Loucy (cell line): Measurements from ENCODE around the gene BAIAP2L1.

ENCODE experiments used
- H2AFZ ChIP-seq: fragments of 200-600 bp; sonication (generic); 2 replicates; pipeline ENCODE4 v1.6.0; 2016; ENCODE audit warnings: antibody characterized with exemption, mild to moderate bottlenecking, low read length, moderate library complexity
- H3F3A ChIP-seq: fragments of 200-600 bp; 2 replicates; pipeline ENCODE4 v1.6.0; 2016; ENCODE audit warnings: antibody characterized with exemption, low read depth, mild to moderate bottlenecking
- H3K27me3 ChIP-seq: fragments of 200-600 bp; sonication (generic); 2 replicates; pipeline ENCODE4 v1.6.1; 2014; ENCODE audit warnings: low read length, mild to moderate bottlenecking; ENCODE audit not compliant: insufficient read depth, poor library complexity, severe bottlenecking
- H3K36me3 ChIP-seq: fragments of 200-600 bp; sonication (generic); 2 replicates; pipeline ENCODE4 v1.6.1; 2016; ENCODE audit warnings: low read length; ENCODE audit not compliant: insufficient read depth
- H3K4me1 ChIP-seq: fragments of 200-600 bp; sonication (generic); 2 replicates; pipeline ENCODE4 v1.5.1; 2014; ENCODE audit warnings: low read length, mild to moderate bottlenecking; ENCODE audit not compliant: insufficient read depth, poor library complexity, severe bottlenecking
- H3K4me2 ChIP-seq: fragments of 200-600 bp; sonication (generic); 2 replicates; pipeline ENCODE4 v1.6.0; 2014; ENCODE audit warnings: antibody characterized with exemption, low read length, low read depth, mild to moderate bottlenecking; ENCODE audit not compliant: poor library complexity, severe bottlenecking
- H3K4me3 ChIP-seq: fragments of 200-600 bp; sonication (generic); 2 replicates; pipeline ENCODE4 v1.5.1; 2014; ENCODE audit warnings: low read length, mild to moderate bottlenecking, mixed read lengths; ENCODE audit not compliant: poor library complexity, severe bottlenecking
- H3K79me2 ChIP-seq: fragments of 200-600 bp; sonication (generic); 2 replicates; pipeline ENCODE4 v1.6.1; 2014; ENCODE audit warnings: low read length; ENCODE audit not compliant: insufficient read depth
- H3K9ac ChIP-seq: fragments of 200-600 bp; sonication (generic); 2 replicates; pipeline ENCODE4 v1.6.0; 2014; ENCODE audit warnings: mild to moderate bottlenecking, low read depth, low read length, moderate library complexity; ENCODE audit not compliant: poor library complexity, severe bottlenecking
- H3K9me2 ChIP-seq: fragments of 200-600 bp; sonication (generic); replicated peaks from 2 replicates; pipeline ENCODE4 v1.6.1; 2016; ENCODE audit warnings: low read depth, low read length, mixed read lengths
- H3K9me3 ChIP-seq: fragments of 200-600 bp; sonication (generic); 2 replicates; pipeline ENCODE4 v1.6.1; 2014; ENCODE audit warnings: mild to moderate bottlenecking, antibody characterized with exemption, low read length, low read depth; ENCODE audit not compliant: insufficient read depth
- H4K20me1 ChIP-seq: fragments of 200-600 bp; sonication (generic); 2 replicates; pipeline ENCODE4 v1.6.0; 2014; ENCODE audit warnings: antibody characterized with exemption, low read length, mild to moderate bottlenecking; ENCODE audit not compliant: insufficient read depth, poor library complexity, severe bottlenecking
- EZH2phosphoT487 ChIP-seq: fragments of 200-600 bp; IDR thresholded peaks from 2 replicates; pipeline ENCODE4 v1.6.1; 2018; ENCODE audit warnings: antibody characterized with exemption, mild to moderate bottlenecking, moderate library complexity, borderline replicate concordance
- TF ChIP-seq, protein P1 (sequence below): fragments of 200-600 bp; sonication (generic); conservative IDR thresholded peaks from 2 replicates; pipeline ENCODE4 v1.5.1; 2014; ENCODE audit warnings: mild to moderate bottlenecking, antibody characterized with exemption, low read length

The BAIAP2L1 gene

DNA sequence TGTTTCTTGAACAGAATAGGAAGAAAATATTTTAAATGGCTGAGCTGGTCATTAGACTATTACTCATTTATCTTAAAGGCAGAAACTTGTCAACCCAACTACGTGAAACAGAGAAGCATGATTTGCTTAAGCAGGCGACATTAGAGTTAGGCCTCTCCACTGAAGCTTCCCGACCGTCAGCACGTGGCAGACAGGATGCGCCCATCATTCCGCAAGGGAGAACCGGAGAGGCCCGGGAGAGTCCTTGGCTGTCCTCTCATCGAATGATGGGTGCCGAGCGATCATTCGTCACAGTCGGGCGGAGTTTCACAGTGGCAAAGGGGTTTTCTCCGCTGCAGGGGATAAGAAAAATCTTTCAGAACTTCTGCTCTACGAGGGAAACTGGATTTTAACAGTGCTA is 107.6 kb downstream of the BAIAP2L1 start:
- Histone ChIP-seq H3K4me2 (no peak overlapping the region), H4K20me1 (no peaks in the 10 kb centered on the region), H3K36me3 (peaks cover 3% of the 10 kb centered on the region; the same call in 1 of the 2 replicates), H3K4me3 (no peak overlapping the region), H3K9ac (no peak overlapping the region), H2AFZ (no peak overlapping the region), H3K9me2 (no peaks in the 10 kb centered on the region), H3K4me1 (peaks cover under 1% of the 10 kb centered on the region), H3K9me3 (no peaks in the 10 kb centered on the region), H3K79me2 (no peaks in the 10 kb centered on the region), H3F3A (no peaks in the 10 kb centered on the region), H3K27me3 (no peaks in the 10 kb centered on the region)
- TF ChIP-seq, protein P1, sequence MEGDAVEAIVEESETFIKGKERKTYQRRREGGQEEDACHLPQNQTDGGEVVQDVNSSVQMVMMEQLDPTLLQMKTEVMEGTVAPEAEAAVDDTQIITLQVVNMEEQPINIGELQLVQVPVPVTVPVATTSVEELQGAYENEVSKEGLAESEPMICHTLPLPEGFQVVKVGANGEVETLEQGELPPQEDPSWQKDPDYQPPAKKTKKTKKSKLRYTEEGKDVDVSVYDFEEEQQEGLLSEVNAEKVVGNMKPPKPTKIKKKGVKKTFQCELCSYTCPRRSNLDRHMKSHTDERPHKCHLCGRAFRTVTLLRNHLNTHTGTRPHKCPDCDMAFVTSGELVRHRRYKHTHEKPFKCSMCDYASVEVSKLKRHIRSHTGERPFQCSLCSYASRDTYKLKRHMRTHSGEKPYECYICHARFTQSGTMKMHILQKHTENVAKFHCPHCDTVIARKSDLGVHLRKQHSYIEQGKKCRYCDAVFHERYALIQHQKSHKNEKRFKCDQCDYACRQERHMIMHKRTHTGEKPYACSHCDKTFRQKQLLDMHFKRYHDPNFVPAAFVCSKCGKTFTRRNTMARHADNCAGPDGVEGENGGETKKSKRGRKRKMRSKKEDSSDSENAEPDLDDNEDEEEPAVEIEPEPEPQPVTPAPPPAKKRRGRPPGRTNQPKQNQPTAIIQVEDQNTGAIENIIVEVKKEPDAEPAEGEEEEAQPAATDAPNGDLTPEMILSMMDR, result no peak
- no peak for TF ChIP-seq EZH2phosphoT487

DNA sequence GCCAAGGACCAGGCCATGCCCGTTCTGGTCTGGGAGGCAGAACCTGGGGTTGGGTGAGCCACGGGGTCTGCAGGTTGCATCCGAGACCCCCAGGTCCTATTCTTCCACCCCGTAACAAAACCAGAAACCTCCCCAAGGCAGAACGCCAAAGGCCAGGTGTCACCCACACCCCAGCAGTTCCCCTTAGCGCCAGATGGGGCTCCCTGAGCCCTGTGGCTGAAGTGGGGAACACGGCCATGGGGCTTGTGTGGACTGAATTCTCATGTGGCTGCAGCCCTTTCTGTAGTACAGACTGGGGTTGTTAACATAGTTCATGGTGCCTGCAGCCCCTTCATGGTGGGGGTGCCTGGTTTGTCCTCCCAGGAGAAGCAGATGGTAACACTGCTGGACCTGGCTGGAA is 109.2 kb downstream of the BAIAP2L1 start:
- H3K36me3 ChIP-seq, result peaks cover 3% of the 10 kb centered on the region; the same call in 1 of the 2 replicates
- H4K20me1 ChIP-seq, result peaks cover 3% of the 10 kb centered on the region

DNA sequence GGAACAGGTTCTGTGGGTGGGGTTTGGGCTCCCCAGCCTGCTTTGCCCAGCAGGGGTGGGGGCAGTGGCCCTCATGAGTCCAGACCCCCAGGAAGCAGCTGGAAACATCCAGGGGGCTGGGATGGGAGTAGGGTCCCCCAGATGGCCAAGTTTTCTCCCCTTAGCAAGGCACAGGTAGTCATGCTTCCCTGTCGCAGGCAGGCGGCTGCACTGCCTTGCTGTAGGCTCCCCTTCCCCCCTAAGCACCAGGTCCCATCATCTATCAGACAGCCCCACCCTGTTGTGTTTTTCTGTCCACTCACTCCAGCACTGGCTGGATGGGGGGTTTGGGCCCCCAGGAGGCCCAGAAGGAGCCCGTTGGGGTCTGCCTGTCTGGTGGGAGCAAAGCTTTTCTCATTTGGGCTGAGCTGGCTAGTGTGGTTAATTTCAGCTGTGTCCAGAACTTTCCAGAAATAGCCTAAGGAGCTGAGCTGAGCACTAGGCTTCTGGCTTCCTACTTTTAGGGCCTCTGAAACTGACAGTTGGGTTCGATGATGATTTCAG is 111.5 kb downstream of the BAIAP2L1 start:
- Histone ChIP-seq H3K9me2 (no peaks in the 10 kb centered on the region), H3K4me3 (no peak overlapping the region), H3K79me2 (peaks cover 10% of the 10 kb centered on the region; the same call in 1 of the 2 replicates), H4K20me1 (peaks cover 11% of the 10 kb centered on the region), H3K27me3 (no peaks in the 10 kb centered on the region), H2AFZ (no peak overlapping the region), H3K36me3 (peaks cover 3% of the 10 kb centered on the region; the same call in 1 of the 2 replicates), H3K9me3 (no peaks in the 10 kb centered on the region), H3K4me2 (no peak overlapping the region), H3K4me1 (peaks cover 11% of the 10 kb centered on the region), H3K9ac (no peak overlapping the region), H3F3A (no peaks in the 10 kb centered on the region)
- no peak for TF ChIP-seq EZH2phosphoT487
- TF ChIP-seq, protein P1, result no peak

More for the DNA sequence above, 109.2 kb downstream of the BAIAP2L1 start:
- H3F3A ChIP-seq, result no peaks in the 10 kb centered on the region
- H3K4me2 ChIP-seq, result no peak overlapping the region
- no peaks in the 10 kb centered on the region for H3K9me2 ChIP-seq
- no peaks in the 10 kb centered on the region for H3K27me3 ChIP-seq
- no peak overlapping the region for H2AFZ ChIP-seq
- no peak overlapping the region for H3K4me3 ChIP-seq
- H3K9ac ChIP-seq, result no peak overlapping the region
- peaks cover 4% of the 10 kb centered on the region for H3K4me1 ChIP-seq
- H3K9me3 ChIP-seq, result no peaks in the 10 kb centered on the region
- H3K79me2 ChIP-seq, result no peaks in the 10 kb centered on the region
- TF ChIP-seq, protein P1, result peak; percentile 27; the same call in 1 of the 2 replicates
- TF ChIP-seq EZH2phosphoT487, result no peak
